GM12891 (cell line): Measurements from ENCODE around the gene EEF1E1.

Experiments used
- DNase-seq: peaks from one replicate; pipeline ENCODE4 v3.0.0; 2011; ENCODE audit warnings: low spot score; ENCODE audit not compliant: insufficient read length
- FAIRE-seq: peaks from 2 replicates; lab custom pipeline; 2011; peaks lifted over from hg19 to GRCh38; lab: Jason Lieb, UNC
- PAX5 ChIP-seq: IDR thresholded peaks from 2 replicates; pipeline ENCODE4 v1.6.1; 2011; ENCODE audit warnings: low read length, moderate library complexity, mild to moderate bottlenecking; ENCODE audit not compliant: insufficient read depth, severe bottlenecking
- POLR2A ChIP-seq: IDR thresholded peaks from 2 replicates; pipeline ENCODE4 v1.6.1; 2011; ENCODE audit warnings: low read depth, low read length, control low read depth
- POLR2AphosphoS5 ChIP-seq: IDR thresholded peaks from 2 replicates; pipeline ENCODE4 v1.6.1; 2011; ENCODE audit warnings: low read depth, low read length, control low read depth
- POU2F2 ChIP-seq: IDR thresholded peaks from 2 replicates; pipeline ENCODE4 v1.6.1; 2011; ENCODE audit warnings: low read depth, mild to moderate bottlenecking, control low read depth, low read length, moderate library complexity
- SPI1 ChIP-seq: IDR thresholded peaks from 2 replicates; pipeline ENCODE4 v1.6.1; 2011; ENCODE audit warnings: low read depth, low read length, control low read depth
- TAF1 ChIP-seq: IDR thresholded peaks from 2 replicates; pipeline ENCODE4 v1.6.1; 2011; ENCODE audit warnings: low read depth, low read length, control low read depth

EEF1E1 gene

GRCh38 chr6:8080362-8081151, 21.8 kb downstream of the EEF1E1 start:
- FAIRE-seq = no peak
- no peak for TF ChIP-seq POU2F2
- no peak for TF ChIP-seq POLR2A
- TF ChIP-seq POLR2AphosphoS5 = no peak
- no peak for TF ChIP-seq TAF1
- no peak for TF ChIP-seq PAX5
- TF ChIP-seq SPI1 = no peak
- DNase-seq = no peak

GRCh38 chr6:8079126-8079525, 23.2 kb downstream of the EEF1E1 start:
- TF ChIP-seq POU2F2 (no peak), POLR2A (no peak), SPI1 (no peak), POLR2AphosphoS5 (no peak), PAX5 (no peak)
- FAIRE-seq (no peak), DNase-seq (no peak)

- DNase-seq (no peak), FAIRE-seq (no peak)
- TF ChIP-seq POLR2A (no peak), PAX5 (no peak), TAF1 (no peak), POU2F2 (no peak), POLR2AphosphoS5 (no peak)
Measured at GRCh38 chr6:8077991-8078390, 24.4 kb downstream of the EEF1E1 start.

- TF ChIP-seq PAX5 (no peak), TAF1 (no peak), POU2F2 (no peak), SPI1 (no peak), POLR2AphosphoS5 (no peak), POLR2A (no peak)
- no peak for FAIRE-seq
- DNase-seq = no peak
Measured at GRCh38 chr6:8075704-8076103, 26.6 kb downstream of the EEF1E1 start.

- FAIRE-seq = no peak
- TF ChIP-seq POLR2AphosphoS5 = no peak
- TF ChIP-seq SPI1 = no peak
- no peak for TF ChIP-seq POU2F2
- no peak for TF ChIP-seq TAF1
- TF ChIP-seq PAX5 = no peak
- TF ChIP-seq POLR2A = no peak
- no peak for DNase-seq
Measured at GRCh38 chr6:8075185-8075584, 27.2 kb downstream of the EEF1E1 start.

- DNase-seq (no peak), FAIRE-seq (no peak)
- TF ChIP-seq POU2F2 = no peak
- no peak for TF ChIP-seq TAF1
- TF ChIP-seq POLR2A = no peak
- no peak for TF ChIP-seq PAX5
- TF ChIP-seq POLR2AphosphoS5 = no peak
- TF ChIP-seq SPI1 = no peak
Measured at GRCh38 chr6:8074213-8074612, 28.1 kb downstream of the EEF1E1 start.

GRCh38 chr6:8073758-8074157, 28.6 kb downstream of the EEF1E1 start:
- no peak for DNase-seq
- FAIRE-seq = no peak
- TF ChIP-seq POU2F2 (no peak), POLR2AphosphoS5 (no peak), POLR2A (no peak), SPI1 (no peak), TAF1 (no peak), PAX5 (no peak)

GRCh38 chr6:8070718-8071117, 31.6 kb downstream of the EEF1E1 start:
- no peak for DNase-seq
- FAIRE-seq = no peak
- TF ChIP-seq SPI1 (no peak), PAX5 (no peak), POLR2AphosphoS5 (no peak), TAF1 (no peak), POLR2A (no peak), POU2F2 (no peak)

- TF ChIP-seq POLR2A (no peak), PAX5 (no peak), POLR2AphosphoS5 (no peak)
- DNase-seq = no peak
- no peak for FAIRE-seq
Measured at GRCh38 chr6:8069631-8070284, 32.6 kb downstream of the EEF1E1 start.

- DNase-seq (no peak), FAIRE-seq (no peak)
- TF ChIP-seq SPI1 (no peak), POLR2A (no peak), POU2F2 (no peak), TAF1 (no peak), PAX5 (no peak), POLR2AphosphoS5 (no peak)
Measured at GRCh38 chr6:8069151-8069550, 33.2 kb downstream of the EEF1E1 start.
